NCI-H2196 (cell line): ENCODE results near the gene CTDSPL2.
"Not testable (repeated sequence)": the region's sequence is repeated elsewhere in the genome, so short reads cannot be mapped to it uniquely, and the experiment has no call there.

Experiments
- DNase-seq: peaks from one replicate; lab custom pipeline; 2025; ENCODE audit not compliant: unreplicated experiment; lab: John Stamatoyannopoulos, UW

Gene CTDSPL2

DNA sequence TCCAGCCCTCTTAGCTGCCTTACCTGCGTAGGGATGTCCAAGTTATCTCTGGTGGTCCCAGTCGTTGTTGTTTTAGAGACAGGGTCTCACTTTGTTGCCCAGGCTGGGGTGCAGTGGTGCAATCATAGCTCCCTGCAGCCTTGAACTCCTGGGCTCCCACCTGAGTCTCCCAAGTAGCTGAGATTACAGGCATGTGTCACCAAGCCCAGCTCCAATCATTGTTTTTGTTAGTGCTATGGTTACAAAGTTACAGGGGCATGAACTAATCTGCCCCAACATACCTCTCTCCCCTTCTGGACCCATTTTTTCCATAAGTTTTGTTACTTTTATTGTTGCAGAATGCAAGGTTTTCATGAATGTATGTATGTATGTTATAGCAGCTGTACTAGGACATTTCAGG, 54.7 kb downstream of the CTDSPL2 start:
- DNase-seq, result no peak

DNA sequence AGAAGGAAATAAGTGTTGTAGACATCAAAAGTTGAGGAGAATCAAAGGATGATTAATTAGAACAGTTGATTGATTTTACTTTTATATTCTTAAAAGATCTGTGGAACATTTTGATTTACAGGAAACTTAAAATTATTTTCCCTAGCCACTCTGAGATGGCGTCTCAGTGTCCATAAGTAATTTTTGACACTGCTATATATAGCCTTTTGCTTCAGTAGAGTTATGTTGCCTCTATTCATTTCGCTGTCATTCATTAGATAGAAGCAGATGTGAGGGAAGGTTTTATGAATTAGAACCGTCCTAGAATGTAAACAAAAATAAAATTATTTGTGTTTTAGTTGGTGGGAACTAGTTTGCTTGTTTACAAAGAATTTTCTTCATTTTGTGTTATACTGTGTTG, 58.5 kb downstream of the CTDSPL2 start:
- no peak for DNase-seq

GRCh38 chr15:44489464-44489863, 62.0 kb downstream of the CTDSPL2 start:
- DNase-seq, result no peak

DNA sequence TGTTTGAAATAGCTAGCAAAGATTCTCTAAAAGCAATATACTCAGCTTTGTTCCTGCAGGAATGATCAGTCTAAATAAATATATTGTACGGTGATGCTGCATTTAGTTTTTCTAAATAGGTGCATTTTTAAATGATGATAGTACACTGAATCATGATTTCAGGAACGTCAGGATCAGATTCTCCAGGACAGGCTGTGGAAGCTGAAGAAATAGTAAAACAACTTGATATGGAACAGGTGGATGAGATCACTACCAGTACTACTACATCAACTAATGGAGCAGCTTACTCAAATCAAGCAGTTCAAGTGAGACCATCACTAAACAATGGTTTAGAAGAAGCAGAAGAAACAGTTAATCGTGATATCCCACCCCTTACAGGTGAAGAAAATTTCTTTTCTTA, 63.2 kb downstream of the CTDSPL2 start:
- DNase-seq, result no peak

GRCh38 chr15:44492040-44492439, 64.6 kb downstream of the CTDSPL2 start:
- no peak for DNase-seq

- no peak for DNase-seq
Measured at GRCh38 chr15:44492672-44493071, 65.2 kb downstream of the CTDSPL2 start.

- DNase-seq, result no peak
Measured at GRCh38 chr15:44495562-44495961, 68.1 kb downstream of the CTDSPL2 start.

GRCh38 chr15:44500555-44500954, 73.1 kb downstream of the CTDSPL2 start:
- no peak for DNase-seq

- no peak for DNase-seq
Measured at GRCh38 chr15:44501768-44502366, 74.4 kb downstream of the CTDSPL2 start.

- no peak for DNase-seq
Measured at GRCh38 chr15:44516436-44516835, 89.0 kb downstream of the CTDSPL2 start.

- no peak for DNase-seq
Measured at GRCh38 chr15:44519537-44519936, 92.1 kb downstream of the CTDSPL2 start.

- DNase-seq, result no peak
Measured at GRCh38 chr15:44525018-44525417, 97.6 kb downstream of the CTDSPL2 start.

DNA sequence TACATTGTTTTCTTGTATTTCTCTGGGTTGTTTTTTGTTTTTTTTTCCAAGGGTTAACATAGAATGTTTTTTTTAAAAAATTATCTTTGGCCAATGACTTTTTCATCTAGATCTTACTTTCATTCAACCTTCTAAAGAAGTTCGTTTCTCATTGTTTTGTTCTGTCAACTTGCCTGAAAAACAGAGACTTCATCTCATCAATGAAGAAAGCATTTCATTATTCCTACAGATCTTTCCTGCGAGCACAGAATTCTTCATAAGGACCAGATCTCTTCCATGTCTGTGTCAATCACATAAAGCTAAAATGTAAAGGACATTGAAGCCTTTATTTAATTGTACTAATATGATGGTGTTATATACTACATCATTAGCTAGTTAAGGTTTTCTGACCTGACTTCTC, 99.8 kb downstream of the CTDSPL2 start:
- no peak for DNase-seq

- no peak for DNase-seq
Measured at GRCh38 chr15:44529864-44530604, 102.6 kb downstream of the CTDSPL2 start.

DNA sequence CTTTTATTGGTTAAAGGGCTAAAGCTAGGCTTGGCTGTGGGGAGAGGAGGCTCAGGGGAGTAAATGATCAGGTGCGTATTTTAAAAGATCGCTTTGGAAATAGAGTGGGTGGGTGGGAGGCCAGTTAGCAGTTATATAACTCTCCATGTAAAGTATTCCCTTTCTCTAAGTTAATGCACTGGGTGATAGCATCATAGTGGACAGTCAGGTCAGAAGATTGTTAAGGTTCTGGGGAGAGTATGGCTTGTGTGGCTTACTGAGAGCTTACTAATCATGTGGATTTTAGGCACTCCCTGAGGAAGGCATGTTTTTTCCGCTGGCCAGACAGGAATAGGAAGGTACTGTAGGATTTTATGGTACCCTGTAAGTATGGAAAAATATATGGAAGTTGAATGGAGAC, 103.2 kb downstream of the CTDSPL2 start:
- DNase-seq, result no peak

GRCh38 chr15:44532275-44532674, 104.8 kb downstream of the CTDSPL2 start:
- not testable (repeated sequence) for DNase-seq

GRCh38 chr15:44532689-44533088, 105.3 kb downstream of the CTDSPL2 start:
- no peak for DNase-seq

- no peak for DNase-seq
Measured at GRCh38 chr15:44535092-44535491, 107.7 kb downstream of the CTDSPL2 start.

- DNase-seq, result no peak
Measured at GRCh38 chr15:44535523-44536301, 108.3 kb downstream of the CTDSPL2 start.

DNA sequence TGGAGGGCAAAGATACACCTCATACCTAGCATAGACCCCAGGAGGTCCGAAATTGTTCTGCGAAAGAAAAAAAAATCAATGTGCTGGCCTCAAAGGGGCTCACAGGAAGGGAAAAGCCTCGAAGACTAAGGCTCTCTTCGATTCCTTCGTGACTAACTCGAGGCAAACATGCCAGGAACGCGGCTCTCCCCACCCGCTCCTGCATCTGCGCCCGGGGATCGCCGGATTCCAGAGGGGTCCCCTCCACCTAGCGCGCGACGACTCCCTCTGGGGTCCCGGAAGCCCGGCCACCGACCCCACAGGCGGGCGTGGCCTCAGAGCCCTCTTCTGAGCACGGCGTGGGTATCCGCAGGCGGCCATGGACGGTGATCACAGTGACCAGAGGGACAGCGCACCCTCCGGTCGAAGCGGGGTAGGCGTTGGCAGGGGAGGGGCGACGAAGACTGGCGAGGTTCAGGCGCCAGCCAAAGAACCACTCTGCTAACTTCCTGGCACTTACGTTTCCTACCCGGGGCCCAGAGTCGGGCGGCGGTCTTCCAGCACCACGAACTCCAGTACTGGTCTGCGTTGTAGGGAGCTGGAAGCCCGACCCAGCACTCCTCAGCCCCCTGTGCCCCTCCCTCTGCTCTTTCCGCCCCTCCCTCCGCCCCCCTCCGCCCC, 109.0 kb downstream of the CTDSPL2 start:
- DNase-seq, result peak; percentile 77

DNA sequence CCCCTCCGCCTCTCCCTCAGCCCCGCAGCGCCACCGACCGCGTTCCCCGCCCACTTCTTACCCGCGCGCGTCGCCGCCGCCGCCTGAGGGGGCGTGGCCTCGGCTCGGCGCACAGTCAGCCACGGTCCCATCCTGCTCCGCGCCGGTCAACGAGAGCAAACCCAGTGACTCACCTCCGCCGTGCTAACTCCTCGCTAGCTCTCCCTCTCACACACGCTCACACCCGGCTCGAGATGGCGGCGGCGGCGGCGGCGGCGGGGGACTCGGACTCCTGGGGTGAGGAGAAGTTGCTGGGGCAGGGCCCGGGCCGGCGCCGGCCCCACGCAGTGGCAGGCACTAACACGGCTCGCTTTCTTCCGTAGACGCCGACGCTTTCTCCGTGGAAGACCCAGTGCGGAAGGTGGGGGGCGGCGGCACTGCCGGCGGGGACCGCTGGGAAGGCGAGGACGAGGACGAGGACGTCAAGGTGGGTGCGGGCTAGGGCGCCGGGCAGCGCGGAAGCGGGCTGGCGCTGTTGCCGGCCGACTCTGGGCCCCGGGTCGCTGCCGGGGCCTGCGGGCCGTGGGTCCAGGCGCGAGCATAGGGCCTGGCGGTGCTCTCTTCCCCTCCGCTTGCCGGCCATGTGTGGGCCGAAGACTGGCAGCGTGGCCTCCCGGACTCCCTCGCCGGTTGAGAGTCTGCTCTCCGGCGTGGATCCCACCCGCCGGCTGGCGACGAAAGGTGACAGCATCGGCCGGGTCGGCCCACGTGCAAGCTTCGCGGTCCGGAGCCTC, 109.7 kb downstream of the CTDSPL2 start, which contains the start of gene EIF3J:
TSS of gene EIF3J (plus strand) at position 186 of the 773 bp plus-strand sequence. CDS start at position 234, 48 bp downstream.
- DNase-seq, result peak; percentile 87
